Measurements from ENCODE around the gene MCAM. TPM values are rescaled to one million over a fixed set of nuclear protein-coding genes. Genes with fewer than 3 reads are reported as not detected.

Gene MCAM
- total and polyA plus RNA-seq, 7 donors, result 2.1 to 1,033 (median 628) TPM

- Histone ChIP-seq H3K4me3 (peak overlapping the region in 2 of 4 donors; percentile 45 to 57), H3K4me1 (peaks cover 0 to 66% (median 53%) of the 10 kb centered on the region in 4 donors), H3K36me3 (no peaks in the 10 kb centered on the region), H3K27me3 (no peaks in the 10 kb centered on the region), H3K27ac (peak overlapping the region; percentile 68 to 91 (median 76)), H3K9me3 (no peaks in the 10 kb centered on the region)
- TF ChIP-seq POLR2AphosphoS5 (IDR thresholded peaks at IDR 0.05), result no peak
- no peak for TF ChIP-seq POLR2A (IDR thresholded peaks at IDR 0.05)
- no peak for TF ChIP-seq EP300 (IDR thresholded peaks at IDR 0.05)
- TF ChIP-seq CTCF (IDR thresholded peaks at IDR 0.05), result no peak
- no peak for DNase-seq
- intact Hi-C loops (cut with DNase I), result loop anchor here (10.0 kb wide), 1 partner anchor 362 kb away; the partner anchor contains the start of gene NECTIN1
- 92 to 96% methylated on average over 5 of the region's 5 CpGs for WGBS, 2 donors
Observed at GRCh38 chr11:119362741-119363080, 45.8 kb upstream of the MCAM start.

- Histone ChIP-seq H3K27me3 (no peaks in the 10 kb centered on the region), H3K4me1 (peaks cover 0 to 62% (median 48%) of the 10 kb centered on the region in 4 donors), H3K36me3 (no peaks in the 10 kb centered on the region), H3K4me3 (peak overlapping the region in 1 of 4 donors; percentile 45), H3K27ac (peak overlapping the region; percentile 68 to 91 (median 76)), H3K9me3 (no peaks in the 10 kb centered on the region)
- no peak for DNase-seq
- no peak for TF ChIP-seq EP300 (IDR thresholded peaks at IDR 0.05)
- TF ChIP-seq CTCF (IDR thresholded peaks at IDR 0.05), result no peak
- TF ChIP-seq POLR2AphosphoS5 (IDR thresholded peaks at IDR 0.05), result no peak
- TF ChIP-seq POLR2A (IDR thresholded peaks at IDR 0.05), result no peak
- intact Hi-C loops (cut with DNase I), result loop anchor here (10.0 kb wide), 1 partner anchor 363 kb away; the partner anchor contains the start of gene NECTIN1
- 89 to 90% methylated on average over 11 of the region's 11 CpGs for WGBS, 2 donors
Observed at GRCh38 chr11:119361941-119362725, 45.2 kb upstream of the MCAM start.

- peaks cover 0 to 60% (median 46%) of the 10 kb centered on the region in 4 donors for H3K4me1 ChIP-seq
- peak overlapping the region; percentile 68 to 91 (median 76) for H3K27ac ChIP-seq
- no peaks in the 10 kb centered on the region for H3K36me3 ChIP-seq
- peak; percentile 72 for DNase-seq
- no peaks in the 10 kb centered on the region for H3K9me3 ChIP-seq
- no peak overlapping the region for H3K4me3 ChIP-seq
- no peaks in the 10 kb centered on the region for H3K27me3 ChIP-seq
- intact Hi-C loops (cut with DNase I), result loop anchor here (10.0 kb wide), 1 partner anchor 364 kb away; the partner anchor contains the start of gene NECTIN1
- TF ChIP-seq POLR2AphosphoS5 (IDR thresholded peaks at IDR 0.05) (peak in 1 of 4 donors; percentile 29), EP300 (IDR thresholded peaks at IDR 0.05) (no peak)
- 19 to 47% methylated on average over 8 of the region's 8 CpGs for whole genome bisulfite sequencing, 2 donors
Observed at GRCh38 chr11:119361056-119361787, 44.3 kb upstream of the MCAM start.

GRCh38 chr11:119359365-119360214 lies 42.7 kb upstream of the MCAM start:
- Histone ChIP-seq H3K4me3 (no peak overlapping the region), H3K9me3 (no peaks in the 10 kb centered on the region), H3K36me3 (no peaks in the 10 kb centered on the region), H3K27me3 (no peaks in the 10 kb centered on the region), H3K4me1 (peaks cover 0 to 50% (median 37%) of the 10 kb centered on the region in 4 donors), H3K27ac (no peak overlapping the region)
- DNase-seq, result no peak
- TF ChIP-seq POLR2AphosphoS5 (IDR thresholded peaks at IDR 0.05) (no peak), EP300 (IDR thresholded peaks at IDR 0.05) (no peak), POLR2A (IDR thresholded peaks at IDR 0.05) (no peak), CTCF (IDR thresholded peaks at IDR 0.05) (no peak)
- intact Hi-C loops (cut with DNase I), result loop anchor here (10.0 kb wide), 1 partner anchor 365 kb away; the partner anchor contains the start of gene NECTIN1
- 79 to 81% methylated on average over 10 of the region's 10 CpGs for WGBS, 2 donors
